GM13976 (cell line): ENCODE data around the gene PARVA.

ENCODE experiments used
- DNase-seq: peaks from one replicate; pipeline ENCODE4 v3.0.0; 2012; ENCODE audit warnings: low spot score
- in situ Hi-C: fragments of 300-500 bp; cut with MboI; formaldehyde crosslinking; loops from one replicate; pipeline ENCODE4 v1.12.0; 2022; ENCODE audit warnings: low sequenced_read_pairs, mixed read lengths, inconsistent platforms; ENCODE audit not compliant: unreplicated experiment
- TF ChIP-seq, protein P1 (sequence below): IDR thresholded peaks from 2 replicates; pipeline ENCODE4 v1.5.1; 2012; ENCODE audit warnings: borderline replicate concordance, mild to moderate bottlenecking; ENCODE audit not compliant: insufficient read depth; ENCODE audit errors: extremely low read depth, missing control alignments, control extremely low read depth

Gene PARVA

DNA sequence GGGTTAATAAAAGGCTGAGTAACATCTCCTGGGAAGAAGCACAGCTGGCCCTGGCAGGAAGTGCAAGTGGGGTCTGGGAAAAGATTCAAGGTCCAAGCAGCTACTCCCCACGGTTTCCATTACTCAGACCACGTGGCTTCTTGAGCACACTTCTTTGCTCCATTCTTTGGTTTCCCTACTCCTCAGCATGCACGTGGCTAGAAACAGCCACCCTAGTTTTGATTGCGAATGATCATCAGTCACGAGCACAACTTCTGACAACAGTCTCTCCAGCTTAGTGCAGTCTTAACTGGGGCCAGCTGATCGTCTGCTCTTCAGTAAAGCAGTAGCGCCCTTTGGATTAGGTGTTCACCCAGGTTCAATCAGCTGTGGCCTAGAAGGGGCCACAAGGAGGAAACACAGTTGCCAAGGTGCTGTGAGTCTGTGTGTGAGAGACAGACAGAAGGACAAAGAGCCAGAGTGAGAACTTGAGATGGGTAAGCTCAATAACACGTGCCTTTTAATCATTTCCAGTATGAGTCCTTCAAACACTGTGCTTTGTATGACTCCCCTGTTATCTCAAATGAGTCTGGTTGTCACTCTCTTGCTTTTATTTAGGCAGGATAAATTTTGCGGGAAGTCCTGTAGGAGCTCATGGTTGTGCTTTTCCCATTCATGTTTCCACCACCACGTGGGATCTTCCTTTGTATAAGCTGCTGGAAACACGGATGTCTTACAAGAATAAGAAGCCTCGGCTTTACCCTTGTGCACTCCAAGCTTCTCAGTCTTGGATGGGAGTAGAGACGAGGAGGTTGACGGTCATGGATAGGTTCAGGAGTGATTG lies 901 bp upstream of the PARVA start:
- in situ Hi-C loops = no loop called here

DNA sequence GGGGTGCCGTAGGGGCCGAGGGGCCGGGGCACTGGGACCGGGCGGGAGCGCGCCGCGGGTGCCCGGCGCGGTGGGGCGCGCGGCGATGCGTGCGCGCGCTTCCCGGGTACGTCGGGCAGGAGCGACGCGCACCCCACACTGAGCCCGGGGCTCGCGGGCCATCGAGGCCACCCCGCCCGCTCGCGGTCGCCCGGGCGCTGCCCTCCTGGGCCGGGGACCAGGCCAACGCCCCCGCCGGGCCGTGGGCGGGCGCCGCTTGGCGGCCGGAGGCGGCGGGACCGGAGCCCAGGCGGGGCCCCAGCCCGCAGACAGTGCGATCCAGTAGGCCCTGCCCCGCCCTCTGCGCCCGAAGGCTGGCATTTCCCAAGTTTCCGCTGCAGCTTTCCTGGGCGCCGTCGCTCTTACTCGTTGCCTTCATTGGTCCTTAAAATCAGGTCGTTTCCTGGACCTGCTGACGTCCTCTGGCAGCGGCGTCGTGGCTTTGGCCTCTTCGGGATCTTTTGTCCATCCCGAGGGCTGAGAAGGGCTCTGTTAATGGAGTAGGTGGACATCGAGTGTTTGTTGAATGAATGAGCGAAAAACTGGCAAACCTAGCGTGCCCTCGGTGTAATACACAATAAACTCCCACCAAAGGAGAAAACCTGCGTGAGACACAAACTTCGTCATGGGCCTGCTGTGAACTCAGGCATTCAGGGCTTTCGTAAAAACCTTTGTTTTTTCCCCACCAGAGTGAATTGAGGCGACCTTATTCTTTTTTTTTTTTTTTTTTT lies 638 bp downstream of the PARVA start:
- TF ChIP-seq, protein P1, sequence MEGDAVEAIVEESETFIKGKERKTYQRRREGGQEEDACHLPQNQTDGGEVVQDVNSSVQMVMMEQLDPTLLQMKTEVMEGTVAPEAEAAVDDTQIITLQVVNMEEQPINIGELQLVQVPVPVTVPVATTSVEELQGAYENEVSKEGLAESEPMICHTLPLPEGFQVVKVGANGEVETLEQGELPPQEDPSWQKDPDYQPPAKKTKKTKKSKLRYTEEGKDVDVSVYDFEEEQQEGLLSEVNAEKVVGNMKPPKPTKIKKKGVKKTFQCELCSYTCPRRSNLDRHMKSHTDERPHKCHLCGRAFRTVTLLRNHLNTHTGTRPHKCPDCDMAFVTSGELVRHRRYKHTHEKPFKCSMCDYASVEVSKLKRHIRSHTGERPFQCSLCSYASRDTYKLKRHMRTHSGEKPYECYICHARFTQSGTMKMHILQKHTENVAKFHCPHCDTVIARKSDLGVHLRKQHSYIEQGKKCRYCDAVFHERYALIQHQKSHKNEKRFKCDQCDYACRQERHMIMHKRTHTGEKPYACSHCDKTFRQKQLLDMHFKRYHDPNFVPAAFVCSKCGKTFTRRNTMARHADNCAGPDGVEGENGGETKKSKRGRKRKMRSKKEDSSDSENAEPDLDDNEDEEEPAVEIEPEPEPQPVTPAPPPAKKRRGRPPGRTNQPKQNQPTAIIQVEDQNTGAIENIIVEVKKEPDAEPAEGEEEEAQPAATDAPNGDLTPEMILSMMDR = no peak
- DNase-seq = no peak
- in situ Hi-C loops = no loop called here

More for the DNA sequence above, 901 bp upstream of the PARVA start:
- no peak for DNase-seq
- TF ChIP-seq, protein P1 = no peak

DNA sequence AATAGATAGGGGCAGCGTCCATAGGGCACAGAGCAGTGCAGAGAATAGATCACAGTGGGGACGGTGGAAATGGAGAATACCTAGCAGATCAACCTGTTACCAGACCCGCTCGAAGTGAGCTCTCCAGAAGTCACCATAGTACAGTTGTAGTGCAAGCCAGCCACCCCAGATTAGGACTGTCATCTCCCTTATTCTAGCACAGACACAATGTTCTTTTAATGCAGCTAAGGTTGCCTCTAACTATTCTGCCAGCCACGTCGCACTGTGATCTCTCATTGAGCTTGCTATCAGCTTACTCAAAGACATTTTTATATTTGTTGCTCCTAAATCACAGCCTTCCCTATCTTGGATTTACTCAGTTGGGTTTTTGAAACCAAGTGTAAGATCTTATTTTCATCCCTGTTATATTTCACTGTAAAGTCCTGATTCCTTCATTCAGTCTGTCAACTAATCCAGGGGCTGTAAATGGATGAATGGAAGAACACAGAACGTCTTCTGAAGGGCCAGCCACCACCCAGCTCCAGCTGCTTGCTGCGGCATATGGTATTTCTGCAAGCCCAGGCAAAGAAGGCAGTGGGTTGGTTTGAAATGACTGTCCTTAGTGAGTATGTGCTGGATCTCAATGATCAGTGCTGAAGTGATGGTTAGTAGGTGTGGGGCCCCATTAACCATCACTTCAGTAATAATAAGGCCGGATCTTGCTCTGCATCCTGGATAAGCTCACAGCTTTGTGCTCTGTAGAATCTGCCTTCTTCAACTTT lies 3.4 kb downstream of the PARVA start:
- in situ Hi-C loops = no loop called here
- TF ChIP-seq, protein P1 = no peak
- no peak for DNase-seq

DNA sequence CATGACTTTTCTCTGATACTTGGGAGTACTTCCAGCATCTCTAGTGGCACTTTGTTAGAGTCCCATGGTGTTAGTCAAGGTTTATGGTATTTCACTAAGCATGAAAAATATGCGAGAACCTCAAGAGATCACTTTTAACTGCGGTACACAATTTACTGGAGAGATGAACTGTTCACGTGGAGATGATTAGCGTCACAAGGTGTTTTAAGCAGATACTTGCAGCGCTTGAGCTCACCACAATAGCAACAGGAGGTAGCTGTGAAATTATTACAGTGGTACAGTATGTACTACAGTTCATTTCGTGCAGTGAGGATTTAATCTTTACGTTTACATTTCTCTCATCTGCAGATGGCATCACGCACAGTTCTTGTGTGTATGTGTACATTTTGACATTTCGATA lies 4.5 kb downstream of the PARVA start:
- DNase-seq = no peak
- TF ChIP-seq, protein P1 = no peak
- in situ Hi-C loops = no loop called here

DNA sequence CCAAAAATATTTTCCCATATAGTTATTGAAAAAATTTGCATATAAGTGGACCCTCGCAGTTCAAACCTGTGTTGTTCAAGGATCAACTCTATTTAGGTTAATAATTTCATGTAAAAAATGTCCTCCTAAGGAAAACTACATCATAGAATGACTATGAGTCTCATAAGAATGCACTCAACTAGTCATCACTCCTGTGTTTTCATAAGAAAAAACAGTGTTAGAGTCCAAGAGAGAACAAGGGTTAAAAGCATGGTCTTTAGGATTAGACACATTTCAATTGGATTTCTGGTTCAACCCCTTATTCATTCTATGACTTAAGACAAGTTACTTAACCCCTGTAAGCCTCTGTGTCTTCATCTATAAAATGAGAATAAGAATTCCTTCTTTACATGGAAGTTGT lies 5.1 kb downstream of the PARVA start:
- in situ Hi-C loops = no loop called here

DNA sequence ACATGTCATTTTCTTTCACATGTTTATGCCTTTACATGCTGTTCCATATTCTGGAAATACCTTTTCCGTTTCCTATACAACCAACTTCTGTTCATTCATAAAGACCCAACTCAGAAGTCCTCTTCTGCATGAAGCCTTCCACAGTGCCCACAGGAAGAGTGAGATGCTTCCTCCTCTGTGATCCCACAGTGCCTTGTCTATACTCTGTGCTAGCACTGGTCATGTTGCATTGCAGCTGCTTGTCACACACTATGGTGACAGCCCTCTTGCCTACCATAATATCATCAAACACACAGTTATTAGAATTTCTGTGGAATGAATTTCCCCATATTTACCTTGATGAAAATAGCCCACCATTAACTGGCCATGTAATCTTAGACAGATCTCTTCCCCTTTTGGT lies 8.9 kb downstream of the PARVA start:
- in situ Hi-C loops = no loop called here
- TF ChIP-seq, protein P1 = no peak
- DNase-seq = no peak

More for the DNA sequence above, 5.1 kb downstream of the PARVA start:
- DNase-seq = no peak
- TF ChIP-seq, protein P1 = no peak
